A549 (cell line): Measurements from ENCODE around the gene GPR6. TPM values are rescaled to one million over a fixed set of nuclear protein-coding genes. Genes with fewer than 3 reads are reported as not detected.

Experiments used
- ATAC-seq, 2 experiments: fragments of 200-7000 bp in 1 of 2; fragments of >200 bp in 1 of 2; cut with Nextera tagmentation in 1 of 2; cut with Tn5 transposase in 1 of 2; 3 replicates each; pipeline versions ENCODE4 v1.8.0 to v1.9.1; 2018 to 2020; ENCODE audit warnings: mild to moderate bottlenecking in 1 of 2, moderate library complexity in 1 of 2
- CTCF ChIA-PET: fragments of 300-600 bp; sonication (Branson Sonifier 250); formaldehyde crosslinking; extraction: SDS; loops from one replicate; lab custom pipeline; 2021; ENCODE audit warnings: antibody characterized with exemption, inconsistent platforms; lab: Yijun Ruan, JAX
- POLR2A ChIA-PET: fragments of 350-600 bp; formaldehyde crosslinking; extraction: SDS; loops from one replicate; lab custom pipeline; 2021; ENCODE audit warnings: antibody characterized with exemption, inconsistent platforms; lab: Yijun Ruan, JAX
- DNase-seq, 2 experiments: peaks; one replicate each; pipeline versions ENCODE4 v3.0.0 to v3.0.0-alpha.2; 2011 to 2016; ENCODE audit warnings: low read depth in 1 of 2, low spot score in 1 of 2
- FAIRE-seq: peaks from 2 replicates; lab custom pipeline; 2011; peaks lifted over from hg19 to GRCh38; lab: Jason Lieb, UNC
- H3K27ac ChIP-seq, 2 experiments: fragments of >200 bp; sonication (Bioruptor Twin); formaldehyde crosslinking; 3 replicates each; pipeline ENCODE4 v1.5.1; 2016 to 2017
- H3K4me1 ChIP-seq: fragments of >200 bp; sonication (Bioruptor Twin); formaldehyde crosslinking; 3 replicates; pipeline ENCODE4 v1.6.1; 2016
- H3K4me2 ChIP-seq: fragments of >200 bp; sonication (Bioruptor Twin); formaldehyde crosslinking; 3 replicates; pipeline ENCODE4 v1.6.1; 2016
- H3K4me3 ChIP-seq: fragments of >200 bp; sonication (Bioruptor Twin); formaldehyde crosslinking; 3 replicates; pipeline ENCODE4 v1.5.1; 2016
- H3K9me3 ChIP-seq: fragments of >200 bp; sonication (Bioruptor Twin); formaldehyde crosslinking; 3 replicates; pipeline ENCODE4 v1.6.1; 2016
- BHLHE40 ChIP-seq: IDR thresholded peaks from 2 replicates; pipeline ENCODE4 v1.6.1; 2012; ENCODE audit warnings: low read depth, low read length, inconsistent platforms
- CBX2 ChIP-seq: fragments of 200-600 bp; sonication (generic); IDR thresholded peaks from 2 replicates; pipeline ENCODE4 v1.6.1; 2016; ENCODE audit warnings: low read depth, mild to moderate bottlenecking, borderline replicate concordance
- E2F6 ChIP-seq: IDR thresholded peaks from 2 replicates; pipeline ENCODE4 v1.6.1; 2012; ENCODE audit warnings: low read depth, borderline replicate concordance
- ESRRA ChIP-seq: fragments of 150-350 bp; IDR thresholded peaks from 2 replicates; pipeline ENCODE4 v1.6.1; 2014; ENCODE audit warnings: mild to moderate bottlenecking, low read length, borderline replicate concordance
- FOXS1 ChIP-seq: fragments of 250-450 bp; sonication (Bioruptor Pico); IDR thresholded peaks from 2 replicates; pipeline ENCODE4 v1.5.0; 2020; ENCODE audit warnings: mild to moderate bottlenecking, moderate library complexity
- HES2 ChIP-seq: fragments of >200 bp; sonication (Bioruptor Twin); formaldehyde crosslinking; IDR thresholded peaks from 2 replicates; pipeline ENCODE4 v1.6.1; 2016
- HMGXB4 ChIP-seq: fragments of 250-450 bp; sonication (Bioruptor Pico); IDR thresholded peaks from 2 replicates; pipeline ENCODE4 v1.5.0; 2021; ENCODE audit warnings: mild to moderate bottlenecking, moderate library complexity, borderline replicate concordance
- HOXA7 ChIP-seq: fragments of 250-450 bp; sonication (Bioruptor Pico); IDR thresholded peaks from 2 replicates; pipeline ENCODE4 v1.5.0; 2020; ENCODE audit warnings: mild to moderate bottlenecking, moderate library complexity
- HOXB5 ChIP-seq: fragments of 250-450 bp; sonication (Bioruptor Pico); IDR thresholded peaks from 2 replicates; pipeline ENCODE4 v1.5.0; 2020; ENCODE audit warnings: mild to moderate bottlenecking, moderate library complexity
- JUN ChIP-seq, 2 experiments: fragments of >200 bp; sonication (Bioruptor Twin); formaldehyde crosslinking; IDR thresholded peaks; 2 replicates in 1 of 2; 3 replicates in 1 of 2; pipeline ENCODE4 v1.6.1; 2016 to 2017
- KDM1A ChIP-seq: fragments of 200-600 bp; sonication (generic); IDR thresholded peaks from 2 replicates; pipeline ENCODE4 v1.6.1; 2016; ENCODE audit warnings: low read depth, mild to moderate bottlenecking
- MAZ ChIP-seq: fragments of 150-350 bp; IDR thresholded peaks from 2 replicates; pipeline ENCODE4 v1.6.1; 2014; ENCODE audit warnings: antibody characterized with exemption, low read depth, low read length, borderline replicate concordance
- PHF8 ChIP-seq: fragments of 200-600 bp; sonication (generic); IDR thresholded peaks from 2 replicates; pipeline ENCODE4 v1.6.1; 2016; ENCODE audit warnings: low read depth, mild to moderate bottlenecking, antibody characterized with exemption, moderate library complexity, borderline replicate concordance
- POLR2AphosphoS2 ChIP-seq: conservative IDR thresholded peaks from 2 replicates; pipeline ENCODE4 v1.6.1; 2012; ENCODE audit warnings: low read length, improper control_type of control experiment, inconsistent platforms
- RARB ChIP-seq: fragments of 250-450 bp; sonication (Bioruptor Pico); IDR thresholded peaks from 2 replicates; pipeline ENCODE4 v1.8.0; 2021; ENCODE audit warnings: mild to moderate bottlenecking, moderate library complexity
- RCOR1 ChIP-seq: fragments of 150-350 bp; IDR thresholded peaks from 2 replicates; pipeline ENCODE4 v1.6.1; 2014; ENCODE audit warnings: antibody characterized with exemption, low read length, low read depth
- REST ChIP-seq: fragments of 200-600 bp; sonication (generic); IDR thresholded peaks from 2 replicates; pipeline ENCODE4 v1.6.1; 2016; ENCODE audit warnings: antibody characterized with exemption, mild to moderate bottlenecking, moderate library complexity
- RFX5 ChIP-seq: fragments of 450-650 bp; IDR thresholded peaks from 2 replicates; pipeline ENCODE4 v1.7.1; 2014; ENCODE audit warnings: antibody characterized with exemption, mild to moderate bottlenecking, moderate library complexity
- SREBF2 ChIP-seq: fragments of 450-650 bp; IDR thresholded peaks from 2 replicates; pipeline ENCODE4 v1.6.1; 2014; ENCODE audit warnings: mild to moderate bottlenecking, moderate library complexity
- TFCP2L1 ChIP-seq: fragments of 250-450 bp; sonication (Bioruptor Pico); IDR thresholded peaks from 2 replicates; pipeline ENCODE4 v1.5.0; 2021; ENCODE audit warnings: mild to moderate bottlenecking
- TP53 ChIP-seq: fragments of 250-450 bp; sonication (Bioruptor Pico); IDR thresholded peaks from 2 replicates; pipeline ENCODE4 v1.5.0; 2021; ENCODE audit warnings: mild to moderate bottlenecking, moderate library complexity
- ZC3H11A ChIP-seq: fragments of 450-650 bp; IDR thresholded peaks from 2 replicates; pipeline ENCODE4 v1.6.1; 2014; ENCODE audit warnings: antibody characterized with exemption, mild to moderate bottlenecking
- ZSCAN20 ChIP-seq: fragments of 250-450 bp; sonication (Bioruptor Pico); IDR thresholded peaks from 2 replicates; pipeline ENCODE4 v1.8.0; 2022; ENCODE audit warnings: mild to moderate bottlenecking, moderate library complexity
- WGBS: methylation state at CpG from one replicate; pipeline ENCODE4 v1.1.6; 2017; ENCODE audit errors: missing lambda C conversion rate; 5-methylcytosine and 5-hydroxymethylcytosine counted together
- polyA plus RNA-seq, 4 experiments: library from polyadenylated mRNA; depleted of rRNA in 3 of 4; stranded (reverse); fragments of >200 nt; fragmentation: RNase III in 1 of 4; extraction: RNeasy Plus Mini Kit Qiagen cat#74134 plus additional on column Dnase treatment in 1 of 4; gene quantifications; 2 replicates in 3 of 4; 3 replicates in 1 of 4; pipeline ENCODE4 v1.2.3, GENCODE V29; 2011 to 2017

Gene GPR6
- polyA plus RNA-seq, 2 of the 4 experiments (the other 2 are of a cell fraction), result not detected

- TF ChIP-seq E2F6 (no peak), HES2 (no peak), KDM1A (no peak), BHLHE40 (no peak), ZSCAN20 (CRISPR knock-in tag) (no peak), ZC3H11A (no peak), CBX2 (no peak), ESRRA (no peak), HOXB5 (CRISPR knock-in tag) (no peak), RCOR1 (no peak), RARB (CRISPR knock-in tag) (no peak), FOXS1 (CRISPR knock-in tag) (no peak), POLR2AphosphoS2 (no peak), TFCP2L1 (CRISPR knock-in tag) (no peak), HOXA7 (no peak), HMGXB4 (no peak), SREBF2 (no peak), MAZ (no peak), PHF8 (no peak), TP53 (CRISPR knock-in tag) (no peak)
- TF ChIP-seq, all 56 proteins: peak for 0
- ChIA-PET CTCF (no interaction called here), POLR2A (no interaction called here)
- no peak for DNase-seq
- Histone ChIP-seq H3K27ac (no peak overlapping the region), H3K4me3 (no peak overlapping the region), H3K4me1 (no peaks in the 10 kb centered on the region), H3K9me3 (no peaks in the 10 kb centered on the region), H3K4me2 (no peak overlapping the region)
- WGBS, result 29% methylated on average over 4 of the region's 4 CpGs
- ATAC-seq, result no peak
- no peak for FAIRE-seq
These were observed 13.3 kb downstream of the GPR6 start for GRCh38 chr6:109991201-109992101.

- Histone ChIP-seq H3K4me2 (no peak overlapping the region), H3K4me3 (no peak overlapping the region), H3K9me3 (no peaks in the 10 kb centered on the region), H3K27ac (no peak overlapping the region), H3K4me1 (no peaks in the 10 kb centered on the region)
- DNase-seq, result no peak
- ChIA-PET POLR2A (no interaction called here), CTCF (interaction anchor here (1.0 to 1.6 kb wide), 2 partner anchors 12 to 172 kb away, joined by 3 to 4 read pairs; no protein-coding TSS in a partner anchor)
- ATAC-seq, result no peak
- 17% methylated on average over 3 of the region's 3 CpGs for WGBS
- TF ChIP-seq JUN (IDR thresholded peaks at IDR 0.05) (no peak), REST (peak; percentile 24; the same call in 1 of the 2 replicates), RFX5 (no peak)
- FAIRE-seq, result no peak
These were observed 20.2 kb downstream of the GPR6 start for GRCh38 chr6:109998159-109998785.
